Brain microvascular endothelial cell (primary cell): Measurements from ENCODE around the gene TRMT1.

Source experiments
- DNase-seq: peaks from one replicate; pipeline ENCODE4 v3.0.0-alpha.2; 2020
- H3K27ac ChIP-seq: fragments of 250-450 bp; sonication (Bioruptor Pico); 2 replicates; pipeline ENCODE4 v1.5.1; 2020; ENCODE audit warnings: mild to moderate bottlenecking, moderate library complexity
- H3K27me3 ChIP-seq: fragments of 250-450 bp; sonication (Bioruptor Pico); replicated peaks from 2 replicates; pipeline ENCODE4 v1.5.1; 2020; ENCODE audit warnings: mild to moderate bottlenecking
- H3K36me3 ChIP-seq: fragments of 250-450 bp; sonication (Bioruptor Pico); replicated peaks from 2 replicates; pipeline ENCODE4 v1.5.1; 2020; ENCODE audit warnings: mild to moderate bottlenecking
- H3K4me3 ChIP-seq: 2 replicates; pipeline ENCODE4 v1.5.1; 2011; ENCODE audit warnings: low read depth, mild to moderate bottlenecking, control low read depth, low read length, moderate library complexity
- in situ Hi-C: cut with HindIII; loops from 2 replicates; pipeline ENCODE4 v1.10.0; 2017; ENCODE audit warnings: low sequenced_read_pairs, low pct_ligation_motif_present
- TF ChIP-seq, protein P1 (sequence below): IDR thresholded peaks from 2 replicates; pipeline ENCODE4 v1.5.1; 2011; ENCODE audit warnings: low read depth, mild to moderate bottlenecking, moderate library complexity, low read length, control low read depth, inconsistent platforms; ENCODE audit errors: missing control alignments

TRMT1 gene

DNA sequence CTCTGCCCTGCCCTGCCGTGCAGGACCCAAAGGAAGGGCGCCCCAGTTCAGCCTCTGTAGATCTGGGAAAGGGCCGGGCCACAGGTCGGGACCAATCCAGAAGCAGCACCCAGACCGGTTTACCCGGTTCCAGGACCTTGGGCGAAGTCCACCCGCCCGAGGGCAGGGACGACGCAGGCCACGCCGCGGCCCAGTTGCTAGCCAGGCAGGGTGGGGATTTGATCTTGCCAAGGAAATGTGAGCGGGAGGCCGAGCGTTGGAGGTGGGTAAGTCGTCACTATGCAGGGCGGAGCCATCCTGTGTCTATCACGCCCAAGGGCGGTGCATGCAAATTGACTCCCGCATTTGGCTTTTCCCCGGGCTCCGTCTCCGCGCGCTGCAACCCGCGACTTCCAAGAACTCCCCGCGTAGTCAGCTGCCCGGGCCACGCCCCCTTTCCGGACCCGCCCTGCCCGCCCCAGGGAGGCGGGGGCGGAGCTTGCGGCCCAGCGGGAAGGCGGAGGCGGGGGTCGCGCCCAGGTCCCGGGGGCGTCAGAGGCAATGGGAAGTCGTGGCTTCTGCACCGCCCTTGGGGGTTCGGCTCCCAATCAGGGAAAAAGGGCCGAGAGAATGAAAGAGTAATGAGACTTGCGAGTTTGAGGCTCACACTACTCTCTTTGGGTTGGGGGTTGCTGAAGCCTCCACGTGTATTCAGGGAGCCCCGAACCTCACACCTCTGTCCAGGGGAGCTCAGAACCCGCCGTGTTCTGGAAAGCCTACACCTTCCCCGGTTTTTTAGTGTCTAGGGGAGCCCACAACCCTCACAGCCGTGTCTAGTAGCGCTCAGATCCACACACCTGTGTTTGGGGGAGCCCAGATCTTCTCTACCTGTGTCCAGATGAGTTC is 46.4 kb upstream of the TRMT1 start:
- H3K4me3 ChIP-seq, result peak overlapping the region; percentile 43
- in situ Hi-C loops, result no loop called here
- no peaks in the 10 kb centered on the region for H3K27me3 ChIP-seq
- peak overlapping the region; percentile 72 for H3K27ac ChIP-seq
- no peaks in the 10 kb centered on the region for H3K36me3 ChIP-seq
- peak; percentile 96 for DNase-seq
- TF ChIP-seq, protein P1, sequence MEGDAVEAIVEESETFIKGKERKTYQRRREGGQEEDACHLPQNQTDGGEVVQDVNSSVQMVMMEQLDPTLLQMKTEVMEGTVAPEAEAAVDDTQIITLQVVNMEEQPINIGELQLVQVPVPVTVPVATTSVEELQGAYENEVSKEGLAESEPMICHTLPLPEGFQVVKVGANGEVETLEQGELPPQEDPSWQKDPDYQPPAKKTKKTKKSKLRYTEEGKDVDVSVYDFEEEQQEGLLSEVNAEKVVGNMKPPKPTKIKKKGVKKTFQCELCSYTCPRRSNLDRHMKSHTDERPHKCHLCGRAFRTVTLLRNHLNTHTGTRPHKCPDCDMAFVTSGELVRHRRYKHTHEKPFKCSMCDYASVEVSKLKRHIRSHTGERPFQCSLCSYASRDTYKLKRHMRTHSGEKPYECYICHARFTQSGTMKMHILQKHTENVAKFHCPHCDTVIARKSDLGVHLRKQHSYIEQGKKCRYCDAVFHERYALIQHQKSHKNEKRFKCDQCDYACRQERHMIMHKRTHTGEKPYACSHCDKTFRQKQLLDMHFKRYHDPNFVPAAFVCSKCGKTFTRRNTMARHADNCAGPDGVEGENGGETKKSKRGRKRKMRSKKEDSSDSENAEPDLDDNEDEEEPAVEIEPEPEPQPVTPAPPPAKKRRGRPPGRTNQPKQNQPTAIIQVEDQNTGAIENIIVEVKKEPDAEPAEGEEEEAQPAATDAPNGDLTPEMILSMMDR, result no peak

DNA sequence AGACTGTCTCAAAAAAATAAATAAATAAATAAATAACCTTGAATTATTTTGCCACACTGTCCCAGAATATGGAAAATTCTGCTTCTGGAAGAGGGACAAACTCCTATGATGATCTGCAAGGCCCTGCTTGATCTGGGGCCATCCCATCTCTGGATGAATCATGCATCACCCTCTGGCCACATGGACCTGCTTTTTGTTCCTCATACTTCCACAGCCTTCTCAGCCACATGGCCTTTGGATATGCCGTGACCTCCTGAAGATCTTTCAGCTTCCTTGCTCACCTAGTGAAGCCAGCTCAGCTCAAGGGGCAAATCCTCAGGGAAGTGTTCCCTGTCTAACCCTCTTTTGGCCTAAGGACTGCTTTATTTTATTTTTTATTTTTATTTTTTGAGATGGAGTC is 44.0 kb upstream of the TRMT1 start:
- TF ChIP-seq, protein P1, result no peak

DNA sequence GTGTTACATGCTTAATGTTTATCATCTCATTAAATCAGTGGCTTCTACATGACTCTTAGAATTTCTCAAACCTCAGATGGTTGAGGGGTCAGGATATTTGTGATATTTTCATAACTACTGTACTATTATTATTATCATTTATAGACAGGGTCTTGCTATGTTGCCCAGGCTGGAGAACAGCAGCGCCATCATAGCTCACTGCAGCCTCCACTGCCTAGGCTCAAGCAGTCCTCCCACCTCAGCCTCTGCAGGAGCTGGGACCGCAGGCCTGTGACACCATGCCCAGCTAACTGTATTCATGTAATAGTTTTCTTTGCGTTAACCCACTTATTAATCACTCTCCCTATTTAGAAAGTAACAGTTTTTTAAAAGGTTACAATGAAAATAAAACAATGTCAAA is 43.2 kb upstream of the TRMT1 start:
- TF ChIP-seq, protein P1, result no peak
- no peak for DNase-seq
- Histone ChIP-seq H3K36me3 (no peaks in the 10 kb centered on the region), H3K27ac (no peak overlapping the region), H3K4me3 (no peak overlapping the region), H3K27me3 (no peaks in the 10 kb centered on the region)
- in situ Hi-C loops, result no loop called here

More for the DNA sequence above, 44.0 kb upstream of the TRMT1 start:
- Histone ChIP-seq H3K27me3 (no peaks in the 10 kb centered on the region), H3K4me3 (no peak overlapping the region), H3K27ac (no peak overlapping the region), H3K36me3 (no peaks in the 10 kb centered on the region)
- DNase-seq, result peak; percentile 36
- in situ Hi-C loops, result no loop called here

- DNase-seq, result peak; percentile 70
- H3K4me3 ChIP-seq, result peak overlapping the region; percentile 99
- TF ChIP-seq, protein P1, result no peak
- no peaks in the 10 kb centered on the region for H3K27me3 ChIP-seq
- in situ Hi-C loops, result no loop called here
- peak overlapping the region; percentile 91 for H3K27ac ChIP-seq
- peaks cover 14% of the 10 kb centered on the region for H3K36me3 ChIP-seq
Measured at GRCh38 chr19:13155472-13156359, 39.2 kb upstream of the TRMT1 start.

- Histone ChIP-seq H3K4me3 (peak overlapping the region; percentile 99), H3K36me3 (peaks cover 14% of the 10 kb centered on the region), H3K27ac (peak overlapping the region; percentile 91), H3K27me3 (no peaks in the 10 kb centered on the region)
- DNase-seq, result peak; percentile 41
- TF ChIP-seq, protein P1, result peak; percentile 53
- in situ Hi-C loops, result no loop called here
Measured at GRCh38 chr19:13154911-13155471, 38.5 kb upstream of the TRMT1 start.
